ENCODE results near the gene HRG.

GRCh38 chr3:186648851-186649250 is 17.0 kb upstream of the HRG start:
- TF ChIP-seq CTCF (IDR thresholded peaks at IDR 0.05; ENCODE audit: low read length) (no peak), EZH2 (IDR thresholded peaks at IDR 0.05; ENCODE audit: borderline replicate concordance, low read length) (no peak)
